GM19372 (cell line): Measurements from ENCODE around the gene TNNT2.

Experiments
- ATAC-seq: cut with Tn5 transposase; IDR thresholded peaks from one replicate; pipeline ENCODE4 v1.9.1; 2021; ENCODE audit warnings: mild to moderate bottlenecking, low read depth, moderate library complexity; ENCODE audit not compliant: unreplicated experiment

TNNT2 gene

GRCh38 chr1:201320168-201320788 lies 57.2 kb downstream of the TNNT2 start:
- ATAC-seq: no peak

- ATAC-seq: no peak
These were observed 57.8 kb downstream of the TNNT2 start for GRCh38 chr1:201319631-201320030.

- ATAC-seq: no peak
These were observed 58.8 kb downstream of the TNNT2 start for GRCh38 chr1:201318504-201319340.

- ATAC-seq: no peak
These were observed 59.9 kb downstream of the TNNT2 start for GRCh38 chr1:201317551-201317950.

GRCh38 chr1:201316556-201316955 lies 60.9 kb downstream of the TNNT2 start:
- no peak for ATAC-seq

- no peak for ATAC-seq
These were observed 64.4 kb downstream of the TNNT2 start for GRCh38 chr1:201313086-201313485.

GRCh38 chr1:201312298-201312697 lies 65.2 kb downstream of the TNNT2 start:
- ATAC-seq: no peak

GRCh38 chr1:201311356-201312011 lies 66.0 kb downstream of the TNNT2 start:
- ATAC-seq: no peak

GRCh38 chr1:201310986-201311355 lies 66.5 kb downstream of the TNNT2 start:
- ATAC-seq: no peak

GRCh38 chr1:201310251-201310985 lies 67.1 kb downstream of the TNNT2 start:
- no peak for ATAC-seq

- no peak for ATAC-seq
These were observed 68.1 kb downstream of the TNNT2 start for GRCh38 chr1:201309416-201309815.
